Lower leg skin (tissue), 3 donors: ENCODE results near the gene PIM3.

Experiments used
- CTCF ChIP-seq, 3 donors: fragments of 450-650 bp; IDR thresholded peaks; one replicate each; pipeline ENCODE4 v1.5.1; 2016; ENCODE audit warnings: antibody characterized with exemption in 3 of 3, mild to moderate bottlenecking in 3 of 3, moderate library complexity in 2 of 3
- POLR2A ChIP-seq, 2 donors: fragments of 450-650 bp; IDR thresholded peaks; one replicate each; pipeline ENCODE4 v1.6.1; 2016 to 2017; ENCODE audit warnings: antibody characterized with exemption in 2 of 2, mild to moderate bottlenecking in 1 of 2, moderate library complexity in 1 of 2

DNA sequence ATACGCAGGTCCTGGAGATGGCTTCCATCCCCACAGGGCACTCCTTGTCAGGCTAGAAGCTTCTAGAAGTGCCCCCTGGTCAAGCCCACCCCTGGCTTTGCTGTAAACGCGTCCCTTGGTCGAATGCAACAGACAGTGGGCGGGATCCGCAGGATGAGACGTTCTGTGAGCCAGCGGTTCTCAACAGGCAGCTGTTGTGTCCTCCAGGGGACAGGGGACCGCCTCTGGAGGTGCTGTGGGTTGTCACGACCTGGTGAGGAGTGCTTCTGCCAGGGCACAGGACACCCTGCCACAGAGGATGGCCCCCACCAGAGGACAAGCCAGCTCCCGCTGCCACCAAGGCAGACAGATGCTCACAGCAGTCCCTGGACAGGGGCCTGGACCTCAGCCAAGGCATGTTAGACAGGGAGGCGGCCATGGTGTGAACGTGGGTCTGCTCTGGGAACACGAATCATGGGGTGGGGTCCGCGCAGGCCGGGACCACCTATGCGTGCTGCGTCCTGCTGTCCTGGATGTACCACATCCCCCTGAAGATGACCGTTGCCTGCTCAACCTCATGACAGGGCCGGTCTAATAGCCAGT, 30.5 kb upstream of the PIM3 start:
- no peak for TF ChIP-seq CTCF (IDR thresholded peaks at IDR 0.05)
- TF ChIP-seq POLR2A (IDR thresholded peaks at IDR 0.05) = no peak
